DMS53 treated with DMSO at 0.1 percent for 48 hours (cell line): ENCODE measurements around the gene ACY1.
"Not testable (repeated sequence)": the region's sequence is repeated elsewhere in the genome, so short reads cannot be mapped to it uniquely, and the experiment has no call there.

Source experiments
- DNase-seq: peaks from one replicate; lab custom pipeline; 2025; ENCODE audit not compliant: unreplicated experiment; lab: John Stamatoyannopoulos, UW

The ACY1 gene

DNA sequence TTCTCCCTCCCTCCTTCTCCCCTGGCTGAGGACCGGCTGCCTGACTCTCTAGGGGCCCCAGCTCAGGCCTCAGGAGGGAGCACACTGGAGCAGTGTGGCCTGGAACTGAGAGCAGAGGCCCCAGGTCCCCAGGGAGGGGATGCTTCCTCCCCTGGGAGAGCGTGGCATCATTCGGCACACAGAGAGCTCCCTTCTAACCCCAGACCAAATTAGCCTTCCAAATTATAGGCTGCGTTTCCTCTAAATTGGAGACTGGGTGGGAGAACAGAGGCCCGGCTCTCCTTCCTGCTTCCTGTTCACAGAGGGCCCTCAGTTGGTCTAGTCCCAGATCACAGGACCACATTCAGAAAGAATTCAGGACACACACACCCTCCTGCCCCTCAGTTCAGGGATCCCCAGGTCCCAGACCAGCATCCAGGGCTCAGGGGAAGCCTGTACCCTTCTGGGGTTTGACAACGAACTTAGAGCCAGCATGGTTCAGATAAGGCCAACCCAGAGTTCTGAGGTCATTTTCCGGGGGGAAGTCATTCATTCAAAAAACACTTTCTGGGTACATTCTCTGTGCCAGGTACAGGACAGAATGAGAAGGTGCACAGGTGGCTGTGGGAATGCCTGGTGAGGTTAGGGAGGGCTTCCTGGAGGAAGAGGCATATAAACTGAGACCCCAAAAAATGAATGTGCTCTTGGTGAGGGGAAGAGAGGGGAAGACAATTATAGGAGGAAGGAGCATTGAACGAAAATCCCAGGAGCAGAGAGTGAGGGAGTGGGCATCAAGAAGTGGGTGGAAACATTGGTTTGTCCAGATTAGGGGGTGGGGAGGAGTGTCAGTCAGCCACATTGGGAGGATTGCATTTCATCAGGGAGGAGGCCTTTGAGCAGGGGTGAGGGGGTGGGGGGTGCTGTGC is 40.8 kb downstream of the ACY1 start:
- DNase-seq: no peak

DNA sequence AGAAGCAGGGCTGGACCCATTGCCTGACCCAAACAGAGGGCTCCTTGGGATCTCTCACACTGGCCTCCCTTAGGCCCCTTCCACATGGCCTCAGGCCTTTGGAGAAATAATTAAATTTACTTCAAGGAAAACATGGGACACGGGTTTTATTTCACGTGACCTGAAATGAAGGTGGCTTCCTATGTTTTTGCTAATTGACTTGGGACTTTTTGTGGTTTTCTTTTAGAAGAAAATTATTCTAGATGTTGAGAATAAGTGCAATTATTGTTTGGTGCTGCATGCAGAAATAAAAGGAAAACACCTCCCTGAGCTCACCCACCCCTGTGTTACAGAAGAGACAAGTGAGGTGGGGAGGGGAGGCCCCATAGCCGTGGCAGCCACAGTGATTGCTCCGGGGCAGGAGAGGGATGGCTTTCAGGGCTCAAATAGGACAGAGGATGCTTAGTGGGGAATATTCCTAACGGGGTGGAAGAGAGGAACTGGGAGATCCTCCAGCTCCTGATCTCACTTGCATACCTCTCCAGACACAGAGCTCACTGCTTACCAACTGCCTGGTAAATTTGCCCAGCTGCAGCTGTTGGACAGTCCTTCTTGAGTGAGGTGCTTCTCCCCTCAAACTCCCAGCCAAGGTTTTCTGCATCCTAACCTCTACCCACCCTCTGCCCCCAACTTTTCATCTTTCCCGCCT is 41.6 kb downstream of the ACY1 start:
- no peak for DNase-seq

GRCh38 chr3:52025453-52025852 is 42.1 kb downstream of the ACY1 start:
- DNase-seq: no peak

GRCh38 chr3:52026041-52026440 is 42.7 kb downstream of the ACY1 start:
- DNase-seq: no peak

- DNase-seq: no peak
These were observed 45.2 kb downstream of the ACY1 start for GRCh38 chr3:52028572-52028971.

GRCh38 chr3:52029053-52029452 is 45.7 kb downstream of the ACY1 start:
- DNase-seq: no peak

DNA sequence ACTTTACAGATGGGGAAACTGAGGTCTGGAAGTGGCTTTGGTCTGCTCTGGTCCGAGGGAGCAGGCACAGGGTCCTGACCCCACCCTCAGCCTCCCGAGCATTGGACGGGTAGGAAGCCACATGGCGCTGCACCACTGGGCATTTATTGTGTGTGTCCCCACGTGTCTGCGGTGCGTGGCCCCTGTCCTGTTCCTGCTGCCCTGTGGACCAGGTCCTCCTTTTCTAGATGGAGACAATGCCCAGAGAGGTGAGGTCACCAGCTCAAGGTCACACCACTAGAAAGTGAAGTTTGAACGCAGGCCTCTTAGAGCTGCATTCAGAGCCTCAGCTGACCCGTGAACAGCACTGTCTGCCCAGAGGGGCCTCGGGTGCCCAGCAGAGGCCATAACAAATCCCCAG is 46.2 kb downstream of the ACY1 start:
- no peak for DNase-seq

- no peak for DNase-seq
These were observed 47.5 kb downstream of the ACY1 start for GRCh38 chr3:52030714-52031310.

DNA sequence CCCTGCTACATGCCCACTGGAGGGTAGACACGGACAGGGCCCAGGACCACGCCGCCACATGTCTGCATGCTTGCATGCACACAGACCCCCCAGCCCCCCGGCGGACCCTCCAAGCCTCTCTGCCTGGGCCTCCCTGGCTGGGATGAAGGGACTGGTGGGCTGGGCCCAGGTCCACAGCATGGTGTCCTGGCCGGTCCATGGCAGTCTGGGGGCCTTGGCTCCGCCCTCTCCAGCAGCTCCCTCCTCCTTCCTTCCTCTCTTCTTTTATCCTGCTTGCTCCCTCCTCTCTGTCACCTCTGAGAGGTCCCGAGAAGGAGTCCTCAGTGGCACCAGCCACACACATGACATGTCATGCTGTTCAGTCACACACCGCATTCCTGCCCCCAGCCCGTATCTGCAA is 48.6 kb downstream of the ACY1 start:
- DNase-seq: no peak

GRCh38 chr3:52032702-52033408 is 49.5 kb downstream of the ACY1 start:
- no peak for DNase-seq

- not testable (repeated sequence) for DNase-seq
These were observed 50.4 kb downstream of the ACY1 start for GRCh38 chr3:52033748-52034147.

- DNase-seq: no peak
These were observed 50.9 kb downstream of the ACY1 start for GRCh38 chr3:52034212-52034611.

DNA sequence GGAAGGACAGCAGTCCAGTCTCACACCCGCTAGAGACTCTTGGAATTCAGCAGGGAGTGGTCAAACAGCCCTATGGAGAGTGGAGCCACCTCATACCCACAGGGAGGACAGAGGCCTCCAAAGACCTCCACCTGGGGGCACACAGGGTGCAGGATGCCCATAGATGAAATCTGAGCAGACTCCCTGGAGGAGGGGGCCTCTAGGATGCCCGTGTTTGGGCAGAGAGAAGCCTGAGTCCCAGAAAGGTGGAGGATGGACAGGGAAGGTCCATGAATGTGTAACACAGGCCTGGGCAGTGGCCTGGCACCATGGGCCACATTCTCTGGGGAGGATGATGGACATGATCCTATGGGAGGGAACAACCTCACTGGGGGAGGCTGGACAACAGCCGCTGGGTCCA is 51.3 kb downstream of the ACY1 start:
- no peak for DNase-seq

- no peak for DNase-seq
These were observed 52.9 kb downstream of the ACY1 start for GRCh38 chr3:52036222-52036694.

- no peak for DNase-seq
These were observed 53.5 kb downstream of the ACY1 start for GRCh38 chr3:52036829-52037228.

GRCh38 chr3:52037291-52037690 is 54.0 kb downstream of the ACY1 start:
- no peak for DNase-seq

- DNase-seq: no peak
These were observed 54.9 kb downstream of the ACY1 start for GRCh38 chr3:52038227-52038626.
